Hepatocyte (in vitro differentiated cells): ENCODE measurements around the gene SUPT3H.

Experiments
- CTCF ChIP-seq: fragments of 200-600 bp; sonication (generic); IDR thresholded peaks from 2 replicates; pipeline ENCODE4 v1.5.1; 2016; ENCODE audit warnings: antibody characterized with exemption, mild to moderate bottlenecking; ENCODE audit not compliant: poor library complexity
- EZH2 ChIP-seq: fragments of 200-600 bp; sonication (generic); IDR thresholded peaks from 2 replicates; pipeline ENCODE4 v1.6.1; 2016; ENCODE audit warnings: antibody characterized with exemption, mild to moderate bottlenecking, borderline replicate concordance

- no peak for TF ChIP-seq EZH2
- no peak for TF ChIP-seq CTCF
Observed at GRCh38 chr6:44854712-44855443, 522.9 kb downstream of the SUPT3H start.
